ENCODE results near the gene BRSK1.
A peak's percentile ranks its signal among the peaks of the same experiment; 100 is the strongest.

BRSK1 gene

DNA sequence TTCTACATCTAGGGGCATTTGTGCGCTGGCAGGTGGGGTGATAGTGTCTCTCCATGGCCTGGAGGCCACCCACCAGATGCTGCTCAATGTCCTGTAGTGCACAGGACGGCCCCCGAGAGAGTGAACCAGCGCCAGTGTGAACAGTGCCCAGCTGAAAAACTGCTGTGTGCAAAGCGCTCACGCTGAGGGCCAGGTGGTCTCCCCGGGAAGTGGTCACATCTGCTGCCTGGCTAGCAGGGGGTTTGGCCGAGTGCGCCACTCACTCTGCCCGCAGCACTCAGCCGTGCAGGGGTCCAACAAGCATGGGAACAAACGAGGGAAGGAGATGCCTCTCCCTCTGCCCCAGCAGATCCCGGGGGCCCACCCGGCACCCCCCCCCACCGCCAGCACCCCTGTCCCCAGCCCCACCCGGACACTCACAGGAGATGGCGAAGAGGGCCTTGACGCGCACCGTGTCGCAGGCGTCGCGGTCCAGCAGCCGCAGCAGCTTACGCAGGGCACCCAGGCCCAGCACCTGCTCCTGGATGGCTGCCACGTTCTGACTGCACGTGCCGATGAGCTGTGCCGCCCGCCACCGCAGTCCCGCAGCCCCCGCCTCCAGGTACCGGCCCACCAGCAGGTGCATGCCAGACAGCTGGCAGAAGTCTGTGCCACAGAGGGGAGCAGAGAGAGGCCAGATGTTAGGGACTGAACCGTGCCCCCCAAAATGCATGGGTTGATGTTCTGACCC is 9.7 kb upstream of the BRSK1 start:
- DNase-seq (ENCODE audit: low read depth in 3 of 3) = no peak

DNA sequence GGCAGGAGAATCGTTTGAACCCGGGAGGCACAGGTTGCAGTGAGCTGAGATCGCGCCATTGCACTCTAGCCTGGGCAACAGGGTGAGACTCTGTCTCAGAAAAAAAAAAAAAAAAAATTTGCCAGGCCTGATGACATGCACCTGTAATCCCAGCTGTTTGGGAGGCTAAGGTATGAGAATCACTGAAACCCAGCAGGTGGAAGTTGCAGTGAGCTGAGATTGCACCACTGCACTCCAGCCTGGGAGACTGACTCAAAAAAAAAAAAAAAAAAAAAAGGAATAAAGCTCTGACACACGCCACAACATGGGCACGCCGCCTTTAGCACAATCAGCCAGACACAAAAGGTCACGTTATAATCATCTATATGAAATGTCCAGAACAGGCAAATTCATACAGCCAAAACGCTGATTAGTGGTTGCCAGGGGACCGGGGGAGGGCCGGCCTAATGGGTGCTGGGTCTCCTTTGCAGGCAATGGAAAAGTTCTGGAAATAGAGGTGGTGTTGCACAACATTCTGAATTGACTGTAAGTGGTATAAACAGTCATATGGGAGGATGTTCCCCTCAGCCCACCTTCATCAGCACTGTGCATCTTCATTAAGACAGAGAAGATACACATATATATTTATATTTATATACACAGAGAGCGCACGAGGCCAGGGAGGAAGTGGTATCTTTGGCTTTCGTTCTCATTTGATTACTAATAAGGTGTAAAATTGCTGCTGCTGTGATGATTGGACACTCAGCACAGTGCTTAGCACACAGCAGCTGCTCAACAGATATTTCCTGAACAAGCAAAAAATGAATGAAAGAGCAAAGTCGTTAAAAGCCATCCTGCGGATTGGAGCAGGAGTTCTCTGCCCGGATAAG is 7.7 kb upstream of the BRSK1 start:
- no peak for DNase-seq (ENCODE audit: low read depth in 3 of 3)

DNA sequence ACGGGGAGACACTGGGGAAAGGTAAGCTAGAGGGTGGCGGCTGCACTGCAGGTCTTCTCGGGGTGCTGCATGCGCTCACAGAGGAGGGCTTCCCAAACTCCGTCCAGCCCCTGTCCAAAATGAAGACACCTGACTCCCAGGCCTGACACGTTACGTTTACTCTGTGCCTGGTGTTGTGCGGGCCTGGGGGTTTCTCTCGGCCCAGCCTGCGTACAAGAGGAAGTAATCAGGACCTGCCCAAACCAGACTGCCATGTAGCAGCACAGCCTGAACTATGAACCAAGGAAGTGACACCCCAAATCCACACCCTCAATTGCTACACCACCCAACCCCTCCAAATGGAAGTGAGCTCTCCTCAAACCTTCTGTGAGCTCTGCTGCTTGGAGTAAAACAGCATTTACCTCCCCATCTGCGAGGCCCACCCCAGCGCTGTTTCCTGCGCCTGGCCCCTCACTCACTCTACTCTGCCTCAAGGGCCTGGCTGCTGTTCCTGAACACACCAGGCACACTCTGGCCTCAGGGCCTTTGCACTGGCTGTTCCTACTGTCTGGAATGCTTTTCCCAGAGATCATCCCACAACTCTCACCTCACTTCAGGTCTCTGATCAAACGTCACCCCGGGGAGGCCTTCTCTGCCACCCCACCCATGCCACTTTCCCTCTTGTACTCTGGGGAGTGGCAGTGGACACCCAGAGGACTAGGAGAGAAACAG is 6.9 kb upstream of the BRSK1 start:
- DNase-seq (ENCODE audit: low read depth in 3 of 3) = no peak

DNA sequence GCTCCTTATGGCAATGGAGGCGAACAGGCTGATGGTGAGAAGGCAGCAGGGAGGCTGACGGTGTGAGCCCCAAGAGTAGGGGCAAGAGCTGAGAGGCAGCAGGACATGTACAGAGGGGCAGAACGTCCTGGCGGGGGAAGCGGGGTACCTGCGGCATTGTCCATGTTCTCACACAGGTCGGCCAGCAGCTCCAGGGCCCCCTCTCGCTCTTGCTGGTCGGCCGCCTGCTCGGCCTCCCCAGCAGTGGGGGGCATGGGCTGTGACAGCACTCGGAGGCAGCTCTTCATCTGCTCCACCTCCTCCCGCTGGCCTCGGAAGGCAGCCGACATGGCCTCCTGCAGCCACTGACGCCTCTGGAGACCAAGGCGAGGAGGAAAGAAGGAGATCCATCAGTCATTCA is 6.3 kb upstream of the BRSK1 start:
- no peak for DNase-seq (ENCODE audit: low read depth in 3 of 3)

DNA sequence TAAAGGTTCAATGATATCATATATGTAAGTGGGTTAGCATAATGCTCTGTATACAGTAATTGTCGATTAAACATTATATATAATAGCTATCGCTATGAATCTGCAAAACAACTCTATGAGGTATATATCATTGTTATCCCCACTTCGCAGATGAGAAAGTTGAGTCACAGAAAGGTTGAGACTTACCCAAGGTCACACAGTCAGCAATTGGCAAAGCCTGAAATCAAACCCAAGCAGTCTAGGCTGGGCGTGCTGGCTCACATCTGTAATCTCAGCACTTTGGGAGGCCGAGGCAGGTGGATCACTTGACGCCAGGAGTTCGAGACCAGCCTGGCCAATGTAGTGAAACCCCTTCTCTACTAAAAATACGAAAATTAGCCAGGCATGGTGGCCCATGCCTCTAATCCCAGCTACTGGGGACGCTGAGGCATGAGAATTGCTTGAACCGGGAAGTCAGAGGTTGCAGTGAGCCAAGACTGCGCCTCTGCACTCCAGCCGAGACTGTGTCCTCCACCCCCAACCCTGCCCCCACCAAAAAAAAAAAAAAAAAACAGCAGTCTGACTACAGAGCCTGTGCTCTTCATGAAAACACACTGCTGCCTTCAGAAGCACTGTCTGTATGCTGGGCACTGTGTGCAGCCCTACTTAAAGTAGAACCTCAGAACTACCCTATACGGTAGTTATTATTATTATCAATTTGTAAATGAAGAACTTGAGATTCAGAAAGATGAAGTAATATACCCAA is 5.2 kb upstream of the BRSK1 start:
- no peak for DNase-seq (ENCODE audit: low read depth in 3 of 3)

DNA sequence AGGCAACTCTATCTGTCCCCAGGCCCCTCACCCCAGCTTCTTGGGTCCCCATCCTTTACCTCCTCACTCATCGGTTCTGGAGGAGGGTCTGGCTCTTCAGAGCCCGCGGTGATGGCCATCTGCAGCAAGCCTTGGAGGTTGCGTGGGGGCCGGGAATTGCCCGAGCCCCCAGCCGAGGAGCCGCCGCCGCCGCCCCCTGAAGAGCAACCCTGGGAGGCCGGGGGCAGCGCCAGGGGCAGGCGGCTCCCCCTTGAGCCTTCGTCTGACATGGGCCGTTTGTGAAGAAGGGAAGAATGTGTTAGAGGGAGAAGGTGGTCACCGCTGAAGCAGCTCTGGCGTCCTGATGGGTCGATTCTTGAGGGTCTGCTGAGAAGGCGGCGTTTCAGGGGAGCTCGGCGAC is 4.5 kb upstream of the BRSK1 start:
- no peak for DNase-seq (ENCODE audit: low read depth in 3 of 3)

DNA sequence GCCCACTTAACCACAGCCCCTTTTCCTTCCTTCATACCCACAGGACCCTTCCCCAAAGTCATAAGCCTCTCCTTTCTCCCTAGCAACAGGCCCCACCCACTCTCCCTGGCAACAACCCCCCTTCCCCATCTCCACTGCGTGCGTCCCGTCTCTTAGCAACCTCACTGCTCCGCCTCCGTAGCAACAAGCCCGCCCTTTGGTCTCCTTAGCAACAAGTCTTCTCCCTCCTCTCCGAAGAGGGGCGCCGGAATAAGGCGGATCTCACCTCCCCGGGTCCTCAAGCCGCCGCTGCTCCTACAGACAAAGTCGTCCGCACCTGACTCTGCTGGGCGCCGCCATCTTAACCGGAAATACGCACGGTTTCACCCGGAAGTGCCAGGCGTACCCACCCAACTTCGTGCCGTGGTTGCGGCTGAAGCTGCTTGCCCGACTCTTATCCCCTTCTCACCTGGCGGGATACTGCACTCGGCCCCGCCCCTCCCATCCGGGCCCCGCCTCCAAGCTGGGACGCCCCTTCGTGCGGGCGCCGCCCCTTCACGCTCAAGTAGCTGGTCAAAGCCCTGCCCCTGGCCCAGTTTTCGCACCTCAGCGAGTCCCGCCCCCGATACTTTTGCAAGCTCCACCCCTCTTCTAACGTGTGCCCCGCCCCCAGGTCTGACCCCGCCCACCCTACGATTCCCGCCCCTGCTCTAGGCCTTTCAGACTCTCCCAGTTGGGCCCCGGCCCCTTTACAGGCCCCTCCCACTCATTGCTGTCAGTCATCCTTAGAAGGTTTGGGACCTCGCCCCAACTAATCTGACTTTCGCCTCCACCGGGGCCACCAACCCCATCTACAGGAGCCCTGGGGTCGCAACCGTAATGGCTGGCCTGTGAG is 3.8 kb upstream of the BRSK1 start, which contains the start of gene HSPBP1:
Gene HSPBP1, minus strand, starts transcription at position 341 of the 874 bp plus-strand sequence. CDS start 502 bp downstream, outside the sequence.
- peak; percentile 92 to 96 (median 95) for DNase-seq (ENCODE audit: low read depth in 3 of 3)

DNA sequence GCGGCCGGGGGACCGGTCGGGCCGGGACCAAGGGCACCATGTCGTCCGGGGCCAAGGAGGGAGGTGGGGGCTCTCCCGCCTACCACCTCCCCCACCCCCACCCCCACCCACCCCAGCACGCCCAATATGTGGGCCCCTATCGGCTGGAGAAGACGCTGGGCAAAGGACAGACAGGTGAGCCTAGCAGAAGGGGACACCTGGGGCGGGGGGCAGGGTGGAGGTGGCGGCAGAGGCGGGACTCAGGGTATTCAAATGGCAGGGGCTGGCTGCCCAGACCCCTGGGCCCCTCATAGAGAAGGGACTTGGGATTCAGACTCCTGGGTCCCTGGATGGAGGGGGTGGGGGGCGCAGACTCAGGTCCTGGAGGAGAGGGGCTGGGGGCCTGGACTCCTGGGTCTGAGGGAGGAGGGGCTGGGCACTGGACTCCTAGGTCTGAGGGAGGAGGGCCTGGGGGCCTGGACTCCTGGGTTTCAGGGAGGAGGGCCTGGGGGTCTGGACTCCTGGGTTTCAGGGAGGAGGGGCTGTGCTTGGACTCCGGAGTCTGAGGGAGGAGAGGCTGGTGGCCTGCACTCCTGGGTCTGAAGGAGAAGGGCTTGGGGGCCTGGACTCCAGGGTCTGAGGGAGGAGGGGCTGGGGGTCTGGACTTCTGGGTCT is 735 bp downstream of the BRSK1 start:
- DNase-seq (ENCODE audit: low read depth in 3 of 3) = no peak

DNA sequence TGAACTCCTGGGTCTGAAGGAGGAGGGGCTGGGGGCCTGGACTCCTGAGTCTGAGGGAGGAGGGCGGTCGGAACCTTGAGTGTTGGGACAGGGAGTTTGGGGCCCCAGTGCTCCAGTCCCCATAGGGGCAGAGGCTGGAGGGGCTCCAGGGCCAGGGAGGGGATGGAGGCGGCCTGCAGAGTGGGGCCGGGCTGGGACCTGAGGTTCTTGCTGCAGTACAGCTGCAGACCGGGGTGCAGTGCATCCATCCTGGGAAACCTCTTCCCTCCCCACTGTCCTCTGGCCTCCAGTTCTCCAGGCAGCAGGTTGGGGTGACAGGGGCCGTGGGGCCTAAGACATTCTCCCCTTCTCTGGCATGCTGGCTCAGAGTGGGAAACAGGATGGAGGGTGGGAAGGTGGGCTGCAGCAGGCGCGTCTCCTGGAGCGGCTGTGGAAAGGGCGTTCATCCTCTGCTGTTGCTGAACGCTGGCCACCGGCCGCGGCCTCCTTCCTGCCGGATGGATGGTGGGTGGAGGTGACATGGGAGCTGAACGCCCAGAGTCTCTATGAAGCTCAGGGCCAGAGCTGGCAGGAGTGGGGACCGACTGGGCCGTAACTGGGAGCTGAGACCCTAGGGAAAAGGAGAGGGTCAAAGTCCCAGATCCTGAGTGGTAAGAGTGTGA is 1.6 kb downstream of the BRSK1 start:
- no peak for DNase-seq (ENCODE audit: low read depth in 3 of 3)

DNA sequence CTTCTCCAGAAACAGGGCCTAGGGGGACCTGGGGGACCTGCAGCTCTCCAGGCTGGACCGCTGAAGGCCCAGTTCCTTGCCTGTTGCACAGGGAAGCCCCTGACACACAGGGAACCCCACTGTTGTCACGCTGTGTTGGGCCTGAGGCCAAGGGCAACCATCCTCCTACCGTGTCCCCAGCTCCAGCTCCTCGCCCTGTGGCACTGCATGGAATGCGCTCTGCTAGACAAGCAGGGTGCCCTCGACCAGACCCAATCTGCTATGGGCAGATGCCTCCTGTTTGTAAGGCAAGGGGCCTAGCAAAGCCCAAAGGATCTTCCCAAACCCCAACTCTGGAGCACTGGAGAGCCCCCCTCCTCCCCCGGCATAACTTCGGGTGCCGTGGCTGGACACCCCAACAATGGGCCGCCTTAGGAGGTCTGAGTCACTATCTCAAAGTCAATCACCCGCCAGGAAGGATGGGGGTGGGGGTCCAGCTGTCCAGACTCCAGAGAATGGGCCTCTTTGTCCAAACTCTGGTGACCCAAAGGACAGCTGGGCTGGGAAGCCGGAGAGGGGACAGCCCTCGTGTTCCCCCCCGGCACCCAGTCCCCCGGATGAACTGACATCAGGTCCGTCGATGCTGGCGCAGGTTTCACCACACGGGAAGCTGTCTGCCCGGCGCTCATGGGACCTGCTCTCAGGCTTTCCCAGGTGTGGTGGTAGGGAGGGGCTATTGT is 3.7 kb downstream of the BRSK1 start:
- DNase-seq (ENCODE audit: low read depth in 3 of 3) = no peak

DNA sequence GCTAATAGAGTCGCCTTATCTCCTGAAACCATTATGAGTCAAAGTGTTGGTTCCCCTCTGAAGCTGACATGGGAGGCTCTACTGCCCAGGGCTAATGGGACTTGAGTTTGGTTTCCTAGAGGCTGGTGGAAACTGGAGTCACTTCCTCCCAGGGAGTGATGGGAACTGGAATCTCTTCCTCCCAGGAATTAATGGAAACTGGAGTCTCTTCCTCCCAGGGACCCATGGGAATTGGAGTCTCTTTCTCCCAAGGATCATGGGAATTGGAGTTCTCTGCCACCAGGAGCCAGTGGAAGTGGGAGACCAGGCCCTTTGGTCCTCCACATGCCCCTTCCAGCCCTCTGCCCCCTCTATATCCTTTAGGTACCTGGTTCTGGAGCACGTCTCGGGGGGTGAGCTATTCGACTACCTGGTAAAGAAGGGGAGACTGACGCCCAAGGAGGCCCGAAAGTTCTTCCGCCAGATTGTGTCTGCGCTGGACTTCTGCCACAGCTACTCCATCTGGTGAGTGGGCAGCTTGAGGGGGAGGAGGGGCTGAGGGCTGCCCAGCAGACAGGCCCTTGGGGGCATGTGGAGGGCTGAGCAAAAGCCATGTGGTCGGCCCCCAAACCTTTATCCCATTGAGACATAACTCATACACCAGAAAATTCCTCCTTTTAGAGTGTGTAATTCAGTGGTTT is 5.5 kb downstream of the BRSK1 start:
- DNase-seq (ENCODE audit: low read depth in 3 of 3) = no peak

DNA sequence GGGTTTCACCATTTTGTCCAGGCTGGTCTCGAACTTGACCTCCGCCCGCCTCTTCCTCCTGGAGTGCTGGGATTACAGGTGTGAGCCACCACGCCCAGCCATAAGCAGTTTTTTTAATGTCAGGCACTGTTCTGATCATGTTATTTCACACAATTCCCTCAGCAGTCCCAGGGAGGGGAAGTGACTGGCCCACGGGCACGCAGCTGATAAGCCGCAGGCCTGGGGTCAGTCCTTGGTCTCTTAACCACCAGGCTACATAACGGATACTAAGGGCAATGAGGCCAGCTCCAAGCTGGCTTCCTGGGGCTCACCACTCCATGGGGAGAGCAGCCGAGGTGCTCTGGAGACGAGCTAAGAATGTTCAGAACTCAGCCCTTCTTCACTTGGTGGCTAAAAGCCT is 13.5 kb downstream of the BRSK1 start:
- DNase-seq (ENCODE audit: low read depth in 3 of 3) = no peak

DNA sequence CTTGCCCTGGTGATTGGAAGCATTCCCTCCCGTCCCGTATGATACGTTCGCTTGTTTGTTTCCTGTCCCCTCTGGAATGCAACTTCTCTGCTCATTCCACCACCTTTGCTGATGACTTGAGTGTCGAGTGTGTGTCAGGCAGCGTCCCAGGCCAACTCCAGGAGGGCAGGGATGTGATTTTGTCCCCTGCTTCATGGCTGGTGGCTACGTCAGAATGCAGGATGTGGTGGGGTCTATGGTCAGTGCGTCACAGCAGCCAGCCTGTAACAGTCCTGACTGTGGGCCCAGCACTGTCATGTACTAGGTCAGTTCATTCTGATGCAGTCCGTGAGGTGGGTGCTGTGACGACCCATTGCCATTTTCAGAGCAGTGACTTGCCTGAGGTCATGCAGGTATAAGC is 16.2 kb downstream of the BRSK1 start:
- DNase-seq (ENCODE audit: low read depth in 3 of 3) = no peak

DNA sequence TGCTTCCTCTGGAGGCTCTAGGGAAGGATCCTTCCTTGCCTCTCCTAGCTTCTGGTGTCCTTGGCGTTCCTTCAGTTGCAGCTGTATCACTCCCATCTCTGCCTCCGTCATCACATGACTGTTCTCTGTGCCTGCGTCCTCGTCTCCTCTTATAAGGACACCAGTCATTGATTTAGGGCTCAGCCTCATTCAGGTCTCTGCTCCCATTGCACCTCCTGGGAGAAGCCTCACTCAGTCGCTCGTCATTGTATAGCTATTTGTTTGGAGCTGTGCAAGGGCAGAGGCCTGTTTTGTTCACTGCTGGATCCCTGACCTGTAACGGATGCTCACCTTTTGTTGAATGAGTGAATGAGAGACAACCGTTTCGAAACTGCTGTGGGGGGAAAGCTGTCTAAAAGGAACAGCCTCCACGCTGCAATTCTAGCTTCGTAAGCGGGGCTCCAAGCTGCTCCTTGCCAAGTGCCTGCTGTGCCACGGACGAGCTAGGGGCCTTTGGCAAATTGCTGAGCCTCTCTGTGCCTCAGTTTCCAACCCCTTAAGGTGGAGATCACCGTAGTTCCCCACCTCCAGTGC is 17.2 kb downstream of the BRSK1 start:
- no peak for DNase-seq (ENCODE audit: low read depth in 3 of 3)

DNA sequence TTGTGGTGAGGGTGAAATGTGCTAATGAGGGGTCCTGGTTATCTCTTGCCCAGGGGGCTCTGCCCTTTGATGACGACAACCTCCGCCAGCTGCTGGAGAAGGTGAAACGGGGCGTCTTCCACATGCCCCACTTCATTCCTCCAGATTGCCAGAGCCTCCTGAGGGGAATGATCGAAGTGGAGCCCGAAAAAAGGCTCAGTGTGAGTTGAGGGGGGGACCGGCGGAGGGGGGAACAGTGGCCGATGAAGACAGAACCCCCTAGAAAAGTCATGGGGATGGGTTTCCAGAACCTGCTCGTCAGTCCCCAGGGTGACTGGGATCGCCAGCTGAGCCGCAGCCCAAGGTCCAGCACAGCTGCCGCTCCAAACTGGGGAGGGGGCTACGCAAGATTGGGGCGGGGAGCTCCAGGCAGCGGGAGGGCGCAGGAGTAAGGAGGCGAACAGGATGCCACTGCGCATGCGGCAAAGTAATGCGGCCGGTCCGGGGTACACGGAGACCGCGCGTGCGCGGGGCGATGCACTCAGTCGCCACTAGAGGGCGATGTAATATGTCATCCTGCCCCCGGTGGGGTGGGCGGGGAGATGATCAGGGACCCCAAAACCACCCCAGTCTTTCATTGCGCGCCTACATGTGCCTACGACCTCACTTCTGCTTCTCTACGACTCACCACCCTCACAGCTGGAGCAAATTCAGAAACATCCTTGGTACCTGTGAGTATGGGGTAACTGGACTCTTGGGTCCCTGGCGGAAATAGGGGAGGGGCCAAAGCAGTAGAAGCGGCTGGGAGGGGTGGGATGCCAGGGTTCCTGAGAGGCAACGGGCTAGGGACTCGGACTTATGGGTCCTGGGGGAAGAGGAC is 17.9 kb downstream of the BRSK1 start:
- peak; percentile 86 to 96 (median 92) for DNase-seq (ENCODE audit: low read depth in 3 of 3)

DNA sequence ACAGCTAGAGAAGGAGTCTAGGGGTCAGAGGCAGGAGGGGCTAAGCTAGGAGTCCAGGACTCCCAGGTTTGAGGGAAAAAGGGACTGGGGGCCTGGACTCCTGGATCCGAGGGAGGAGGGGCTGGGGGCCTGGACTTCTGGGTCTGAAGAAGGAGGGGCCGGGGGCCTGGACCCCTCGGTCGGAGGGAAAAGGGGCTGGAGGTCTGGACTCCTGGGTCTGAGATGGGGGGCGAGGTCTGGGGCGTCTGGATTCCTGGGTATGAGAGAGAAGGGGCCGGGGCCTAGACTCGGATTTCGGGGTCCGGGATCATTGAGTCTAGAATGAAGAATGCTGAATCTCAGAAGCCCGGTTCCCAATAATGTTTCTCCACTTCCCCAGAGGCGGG is 18.5 kb downstream of the BRSK1 start:
- DNase-seq (ENCODE audit: low read depth in 3 of 3) = no peak

DNA sequence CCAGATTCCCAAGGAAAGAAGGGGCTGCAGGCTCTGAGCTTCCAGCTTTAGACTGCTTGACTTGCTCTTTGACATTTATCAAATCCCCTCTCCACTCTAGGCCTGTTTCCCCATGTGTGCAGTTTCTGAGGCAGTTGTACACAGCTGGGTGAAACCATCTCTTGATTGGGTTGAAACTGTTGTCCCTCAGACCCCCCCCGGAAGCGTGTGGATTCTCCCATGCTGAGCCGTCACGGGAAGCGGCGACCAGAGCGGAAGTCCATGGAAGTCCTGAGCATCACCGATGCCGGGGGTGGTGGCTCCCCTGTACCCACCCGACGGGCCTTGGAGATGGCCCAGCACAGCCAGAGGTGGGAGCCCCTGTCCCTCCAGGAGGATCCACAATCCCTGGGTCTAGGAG is 19.7 kb downstream of the BRSK1 start:
- DNase-seq (ENCODE audit: low read depth in 3 of 3) = no peak
